Measurements from ENCODE around the gene DNM2. TPM values are rescaled to one million over a fixed set of nuclear protein-coding genes. Genes with fewer than 3 reads are reported as not detected.
A peak's percentile ranks its signal among the peaks of the same experiment; 100 is the strongest.
"Not testable (repeated sequence)": the region's sequence is repeated elsewhere in the genome, so short reads cannot be mapped to it uniquely, and the experiment has no call there.

The DNM2 gene
- 100 to 1,000 TPM; 353 to 827 (median 464) TPM for total RNA-seq

DNA sequence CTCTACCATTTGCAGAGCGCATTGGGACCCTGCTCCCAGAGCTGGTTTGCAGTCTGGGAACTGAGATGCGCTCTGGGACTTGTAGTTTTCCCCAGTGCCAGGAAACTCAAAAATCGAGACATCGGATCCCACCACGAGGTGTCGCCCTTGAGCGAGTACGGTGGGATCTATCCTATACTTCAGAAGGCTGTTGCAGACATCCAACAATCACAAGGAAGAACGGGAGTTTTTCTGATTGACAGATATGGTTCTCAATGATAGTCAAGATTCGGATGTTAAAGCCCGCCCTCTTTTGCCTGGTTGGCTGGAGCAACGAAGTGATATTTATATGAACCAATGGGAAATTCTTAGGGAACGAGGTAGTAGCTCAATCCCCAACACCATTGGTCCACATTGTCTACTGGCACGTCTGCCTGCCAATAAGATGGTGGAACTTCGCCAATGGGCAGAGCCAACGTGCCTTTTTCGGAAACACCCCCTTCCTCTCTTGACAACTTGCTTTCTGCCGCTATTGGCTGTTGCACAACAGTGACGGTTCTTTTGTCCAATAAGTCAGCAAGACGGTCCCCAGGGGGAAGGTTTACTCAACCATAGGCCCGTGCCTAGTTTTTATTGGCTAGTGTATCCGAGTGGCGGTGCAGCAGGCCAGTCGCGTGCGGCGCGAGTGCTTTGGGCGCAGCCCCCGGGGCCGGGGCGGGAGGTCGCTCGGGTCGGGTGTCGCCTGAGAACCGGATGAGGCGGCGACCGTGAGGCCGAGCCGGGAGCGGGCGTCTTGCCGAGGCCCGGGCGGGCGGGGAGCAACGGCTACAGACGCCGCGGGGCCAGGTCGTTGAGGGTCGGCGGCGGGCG, at the start of gene DNM2:
Gene DNM2 (plus strand): TSS at position 724 of the 849 bp plus-strand sequence. CDS start 164 bp downstream, outside the sequence.
- DNase-seq: peak; percentile 97 to 99 (median 99)
- H3K9me3 ChIP-seq: no peaks in the 10 kb centered on the region
- H3K36me3 ChIP-seq: peaks cover 0 to 11% (median 0%) of the 10 kb centered on the region in 3 donors
- peak within 1 kb of the TSS; percentile 80 to 96 (median 88) for H3K4me3 ChIP-seq
- peaks cover 0 to 41% (median 16%) of the 10 kb centered on the region in 4 donors for H3K4me1 ChIP-seq
- peak; percentile 89 to 94 for TF ChIP-seq POLR2A (IDR thresholded peaks at IDR 0.05)
- TF ChIP-seq, protein P1, sequence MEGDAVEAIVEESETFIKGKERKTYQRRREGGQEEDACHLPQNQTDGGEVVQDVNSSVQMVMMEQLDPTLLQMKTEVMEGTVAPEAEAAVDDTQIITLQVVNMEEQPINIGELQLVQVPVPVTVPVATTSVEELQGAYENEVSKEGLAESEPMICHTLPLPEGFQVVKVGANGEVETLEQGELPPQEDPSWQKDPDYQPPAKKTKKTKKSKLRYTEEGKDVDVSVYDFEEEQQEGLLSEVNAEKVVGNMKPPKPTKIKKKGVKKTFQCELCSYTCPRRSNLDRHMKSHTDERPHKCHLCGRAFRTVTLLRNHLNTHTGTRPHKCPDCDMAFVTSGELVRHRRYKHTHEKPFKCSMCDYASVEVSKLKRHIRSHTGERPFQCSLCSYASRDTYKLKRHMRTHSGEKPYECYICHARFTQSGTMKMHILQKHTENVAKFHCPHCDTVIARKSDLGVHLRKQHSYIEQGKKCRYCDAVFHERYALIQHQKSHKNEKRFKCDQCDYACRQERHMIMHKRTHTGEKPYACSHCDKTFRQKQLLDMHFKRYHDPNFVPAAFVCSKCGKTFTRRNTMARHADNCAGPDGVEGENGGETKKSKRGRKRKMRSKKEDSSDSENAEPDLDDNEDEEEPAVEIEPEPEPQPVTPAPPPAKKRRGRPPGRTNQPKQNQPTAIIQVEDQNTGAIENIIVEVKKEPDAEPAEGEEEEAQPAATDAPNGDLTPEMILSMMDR (IDR thresholded peaks at IDR 0.05): peak; percentile 72 to 96 (median 92)
- peak within 1 kb of the TSS; percentile 91 to 98 (median 96) for H3K27ac ChIP-seq
- H3K27me3 ChIP-seq: no peaks in the 10 kb centered on the region

DNA sequence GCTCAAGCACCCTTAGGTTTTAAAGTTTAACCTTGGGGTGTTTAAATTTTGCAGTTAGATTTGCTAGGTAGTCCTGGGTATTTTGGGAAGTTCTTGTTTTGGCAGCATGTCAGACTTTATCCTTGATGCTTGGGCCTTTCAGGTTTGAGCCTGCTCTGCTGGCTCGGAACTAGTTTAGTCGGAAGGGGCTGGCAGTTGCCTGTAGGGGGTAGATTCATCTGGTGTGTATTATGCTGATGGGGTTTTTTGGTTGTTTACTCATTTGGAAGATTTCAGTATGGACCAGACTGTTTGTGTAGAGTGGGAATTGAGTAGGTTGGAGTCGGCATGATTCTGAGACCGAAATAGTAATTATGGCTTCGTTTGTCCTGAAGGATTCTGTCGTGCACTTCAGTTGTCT, 48.6 kb upstream of the DNM2 start:
- Histone ChIP-seq H3K4me1 (peaks cover 0 to 11% (median 0%) of the 10 kb centered on the region in 4 donors), H3K36me3 (peaks cover 0 to 33% (median 0%) of the 10 kb centered on the region in 3 donors), H3K9me3 (no peaks in the 10 kb centered on the region), H3K27me3 (no peaks in the 10 kb centered on the region), H3K27ac (no peak overlapping the region), H3K4me3 (no peak overlapping the region)
- TF ChIP-seq, protein P1 (IDR thresholded peaks at IDR 0.05): peak in 1 of 6 experiments; percentile 2
- no peak for TF ChIP-seq POLR2A (IDR thresholded peaks at IDR 0.05)
- no peak for DNase-seq

DNA sequence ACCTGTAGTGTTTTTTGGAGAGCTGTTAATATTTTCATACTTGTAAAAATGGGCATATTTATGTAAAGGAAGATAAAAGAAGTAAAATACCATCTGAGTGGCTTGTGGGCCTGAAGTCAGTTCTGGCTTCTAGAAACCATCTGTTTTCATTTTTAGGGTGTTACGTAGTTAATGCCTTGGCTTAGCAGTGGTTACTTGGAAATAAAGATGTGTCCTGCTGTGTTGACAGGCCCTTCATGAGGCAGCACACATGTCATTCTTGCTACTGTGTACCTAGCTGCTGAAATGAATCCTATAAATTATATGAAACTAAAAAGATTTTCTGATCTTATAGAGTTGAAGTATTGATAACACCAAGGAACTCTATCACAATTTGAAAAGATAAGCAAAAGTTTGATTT, 47.7 kb upstream of the DNM2 start:
- Histone ChIP-seq H3K4me3 (no peak overlapping the region), H3K27ac (no peak overlapping the region), H3K4me1 (peaks cover 0 to 11% (median 0%) of the 10 kb centered on the region in 4 donors), H3K27me3 (no peaks in the 10 kb centered on the region), H3K9me3 (no peaks in the 10 kb centered on the region), H3K36me3 (peaks cover 0 to 38% (median 0%) of the 10 kb centered on the region in 3 donors)
- no peak for DNase-seq
- TF ChIP-seq, protein P1 (IDR thresholded peaks at IDR 0.05): no peak
- TF ChIP-seq POLR2A (IDR thresholded peaks at IDR 0.05): no peak

DNA sequence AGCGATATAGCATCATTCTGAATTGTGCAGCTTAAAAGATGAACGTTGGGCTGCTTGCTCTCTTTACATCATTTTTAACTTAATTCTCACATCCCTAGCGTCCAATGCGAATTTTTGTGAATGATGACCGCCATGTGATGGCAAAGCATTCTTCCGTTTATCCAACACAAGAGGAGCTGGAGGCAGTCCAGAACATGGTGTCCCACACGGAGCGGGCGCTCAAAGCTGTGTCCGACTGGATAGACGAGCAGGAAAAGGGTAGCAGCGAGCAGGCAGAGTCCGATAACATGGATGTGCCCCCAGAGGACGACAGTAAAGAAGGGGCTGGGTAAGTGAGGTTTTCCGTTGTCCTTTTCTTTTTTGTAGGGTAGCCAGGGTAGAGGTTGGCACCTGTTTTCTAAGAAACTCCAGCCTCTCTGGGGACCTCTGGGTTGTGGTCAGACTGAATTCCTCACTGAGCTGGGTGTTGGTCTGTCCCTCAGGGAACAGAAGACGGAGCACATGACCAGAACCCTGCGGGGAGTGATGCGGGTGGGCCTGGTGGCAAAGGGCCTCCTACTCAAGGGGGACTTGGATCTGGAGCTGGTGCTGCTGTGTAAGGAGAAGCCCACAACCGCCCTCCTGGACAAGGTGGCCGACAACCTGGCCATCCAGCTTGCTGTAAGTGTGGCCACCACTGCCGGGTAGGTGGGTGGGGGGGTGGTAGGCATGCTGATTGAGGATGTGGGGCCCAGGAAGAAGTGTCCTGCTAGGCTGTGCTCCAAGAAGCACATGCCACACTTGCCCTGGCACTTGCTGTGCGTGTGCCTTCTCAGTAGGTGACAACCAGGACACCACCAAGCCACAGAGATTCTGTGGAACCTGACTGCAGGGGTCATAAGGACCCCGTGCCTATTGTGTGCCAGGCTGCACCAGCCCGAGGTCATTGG, 46.7 kb upstream of the DNM2 start:
- H3K36me3 ChIP-seq: peaks cover 0 to 47% (median 0%) of the 10 kb centered on the region in 3 donors

DNA sequence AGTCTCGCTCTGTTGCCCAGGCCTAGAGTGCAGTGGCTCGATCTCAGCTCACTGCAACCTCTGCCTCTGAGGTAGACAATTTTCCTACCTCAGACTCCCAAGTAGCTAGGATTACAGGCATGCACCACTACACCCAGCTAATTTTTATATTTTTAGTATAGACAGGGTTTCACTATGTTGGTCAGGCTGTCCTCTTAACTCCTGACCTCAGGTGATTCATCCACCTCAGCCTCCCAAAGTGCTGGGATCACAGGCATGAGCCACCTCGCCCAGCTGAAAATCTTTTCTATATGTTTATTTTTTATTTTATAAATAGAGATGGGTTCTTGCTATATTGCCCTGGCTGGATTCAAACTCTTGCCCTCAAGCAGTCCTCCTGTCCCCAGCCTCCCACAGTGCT, 46.0 kb upstream of the DNM2 start:
- not testable (repeated sequence) for H3K9me3 ChIP-seq

More for the DNA sequence above, 46.7 kb upstream of the DNM2 start:
- Histone ChIP-seq H3K27me3 (no peaks in the 10 kb centered on the region), H3K4me1 (peaks cover 0 to 11% (median 0%) of the 10 kb centered on the region in 4 donors), H3K27ac (no peak overlapping the region), H3K4me3 (no peak overlapping the region), H3K9me3 (no peaks in the 10 kb centered on the region)
- DNase-seq: no peak
- no peak for TF ChIP-seq POLR2A (IDR thresholded peaks at IDR 0.05)
- TF ChIP-seq, protein P1 (IDR thresholded peaks at IDR 0.05): no peak

DNA sequence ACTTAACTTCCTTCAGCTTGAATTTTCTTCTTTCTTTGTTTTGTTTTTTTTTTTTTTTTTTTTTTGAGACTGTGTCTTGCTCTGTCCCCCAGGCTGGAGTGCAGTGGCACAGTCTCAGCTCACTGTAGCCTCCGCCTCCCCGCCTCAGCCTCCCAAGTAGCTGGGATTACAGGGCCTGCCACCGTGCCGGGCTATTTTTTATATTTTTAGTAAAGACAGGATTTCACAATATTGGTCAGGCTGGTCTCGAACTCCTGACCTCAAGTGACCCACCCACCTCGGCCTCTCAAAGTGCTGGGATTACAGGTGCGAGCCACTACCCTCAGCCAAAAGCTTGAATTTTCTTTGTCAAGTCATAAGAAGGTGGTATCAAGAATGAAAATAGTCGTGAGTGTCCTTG, 42.7 kb upstream of the DNM2 start:
- not testable (repeated sequence) for H3K4me3 ChIP-seq, H3K4me1 ChIP-seq, H3K9me3 ChIP-seq, H3K27me3 ChIP-seq, H3K27ac ChIP-seq, DNase-seq
- H3K36me3 ChIP-seq: peaks cover 0 to 85% (median 0%) of the 10 kb centered on the region in 3 donors

More for the DNA sequence above, 46.0 kb upstream of the DNM2 start:
- not testable (repeated sequence) for H3K4me1 ChIP-seq, H3K27me3 ChIP-seq, H3K4me3 ChIP-seq, H3K27ac ChIP-seq, DNase-seq
- H3K36me3 ChIP-seq: peaks cover 0 to 52% (median 0%) of the 10 kb centered on the region in 3 donors

All from Peyer's patch (tissue), 4 donors.